Hematopoietic multipotent progenitor cell treated with erythropoietin and hydrocortisone succinate and interleukin-3 and kit ligand, for 8 days (in vitro differentiated cells): Measurements from ENCODE around the gene YPEL1.

Experiments used
- DNase-seq: peaks from one replicate; pipeline ENCODE4 v3.0.0-alpha.2; 2015

The YPEL1 gene

GRCh38 chr22:21652547-21653545 is 82.7 kb downstream of the YPEL1 start:
- no peak for DNase-seq

GRCh38 chr22:21652010-21652546 is 83.5 kb downstream of the YPEL1 start:
- DNase-seq: peak; percentile 88

GRCh38 chr22:21651521-21652009 is 84.0 kb downstream of the YPEL1 start:
- DNase-seq: no peak

GRCh38 chr22:21650823-21651520 is 84.6 kb downstream of the YPEL1 start:
- DNase-seq: peak; percentile 42

GRCh38 chr22:21650280-21650679 is 85.3 kb downstream of the YPEL1 start:
- no peak for DNase-seq
